Measurements from ENCODE around the gene EBF3.

- TF ChIP-seq CTCF (IDR thresholded peaks at IDR 0.05; ENCODE audit: poor library complexity) (no peak), EZH2 (IDR thresholded peaks at IDR 0.05; ENCODE audit: borderline replicate concordance) (no peak), EZH2phosphoT487 (IDR thresholded peaks at IDR 0.05; ENCODE audit: low read depth, severe bottlenecking, unreplicated experiment) (no peak)
Observed at GRCh38 chr10:129873351-129873750, 90.7 kb downstream of the EBF3 start.
